ENCODE measurements around the gene DPT. TPM values are rescaled to one million over a fixed set of nuclear protein-coding genes. Genes with fewer than 3 reads are reported as not detected.

Gene DPT
- total and polyA plus RNA-seq, 2 of the 4 experiments (the other 2 are of a cell fraction) = not detected

DNA sequence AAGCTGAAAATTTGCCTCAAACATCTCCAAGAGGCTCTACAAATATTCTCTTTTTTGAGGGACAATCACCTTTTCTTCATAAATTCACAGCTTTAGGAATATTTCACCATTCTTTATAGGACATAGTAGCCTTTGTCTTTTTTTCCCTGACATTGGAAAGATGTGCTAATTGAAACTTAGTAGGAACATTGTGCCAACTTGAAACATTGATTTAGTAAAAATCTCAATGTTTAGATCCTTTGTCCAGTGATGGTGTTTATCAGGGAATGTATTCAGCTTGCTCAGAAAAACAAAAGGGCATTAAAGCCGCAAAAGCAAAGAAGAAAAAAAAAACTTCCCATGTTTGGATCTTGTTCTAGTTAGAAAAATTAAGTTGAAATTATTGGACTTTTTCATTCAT is 52.1 kb downstream of the DPT start:
- dilution Hi-C loops (cut with HindIII; ENCODE audit: low sequenced_read_pairs, unreplicated experiment) = no loop called here
- no peaks in the 10 kb centered on the region for H3K9me1 ChIP-seq (ENCODE audit: insufficient read depth, low read length)

More for the DNA sequence above, 52.1 kb downstream of the DPT start:
- Histone ChIP-seq H3K9ac (ENCODE audit: low read depth, low read length) (no peak overlapping the region), H3K36me3 (ENCODE audit: control insufficient read depth, insufficient read depth, low read length) (no peaks in the 10 kb centered on the region), H4K20me1 (ENCODE audit: insufficient read depth, low read length) (no peaks in the 10 kb centered on the region), H3K4me3 (ENCODE audit: insufficient read depth, low read depth, low read length) (no peak overlapping the region), H3K27me3 (ENCODE audit: control insufficient read depth, insufficient read depth, low read length) (no peaks in the 10 kb centered on the region), H2BK120ac (ENCODE audit: low read depth, low read length) (no peak overlapping the region), H3K9me3 (ENCODE audit: control insufficient read depth, insufficient read depth, low read length) (peaks cover 1% of the 10 kb centered on the region; the same call in 1 of the 2 replicates), H2BK5ac (ENCODE audit: low read depth, low read length, poor library complexity, severe bottlenecking) (no peak overlapping the region), H3K18ac (ENCODE audit: low read depth, low read length) (no peak overlapping the region), H2BK15ac (ENCODE audit: low read depth, low read length) (no peak overlapping the region), H2AK9ac (replicated peaks; ENCODE audit: low read depth, low read length, poor library complexity) (no peak overlapping the region), H2AFZ (replicated peaks; ENCODE audit: low read length, poor library complexity) (no peak overlapping the region), H2BK20ac (ENCODE audit: low read depth, low read length) (no peak overlapping the region), H3K56ac (ENCODE audit: extremely low read depth, insufficient read depth, low read length) (no peak overlapping the region), H2AK5ac (ENCODE audit: low read depth, low read length) (no peak overlapping the region), H3K4me2 (ENCODE audit: low read depth, low read length) (no peak overlapping the region), H4K91ac (ENCODE audit: insufficient read depth, low read depth, low read length) (no peak overlapping the region), H3K4me1 (ENCODE audit: control insufficient read depth, insufficient read depth, low read length) (no peaks in the 10 kb centered on the region), H3K4ac (ENCODE audit: low read depth, low read length) (no peak overlapping the region), H3K14ac (replicated peaks; ENCODE audit: low read depth, low read length) (no peak overlapping the region), H4K8ac (ENCODE audit: low read depth in 2 of 2, low read length in 2 of 2) (no peak overlapping the region), H3K23ac (ENCODE audit: low read depth, low read length) (no peak overlapping the region), H3K79me1 (ENCODE audit: low read depth in 1 of 2, low read length in 2 of 2) (no peaks in the 10 kb centered on the region), H3K27ac (ENCODE audit: insufficient read depth, low read length) (no peak overlapping the region), H4K5ac (ENCODE audit: low read depth, low read length) (no peak overlapping the region)
- DNase-seq = no peak
- intact Hi-C loops (cut with micrococcal nuclease) (no loop called here), in situ Hi-C loops (cut with MboI; ENCODE audit: low sequenced_read_pairs) (no loop called here)
- WGBS, 2 experiments (ENCODE audit: extremely low coverage in 2 of 2, insufficient read length in 1 of 2) = no CpG with 5 or more reads among the region's 1 CpG
- ChIA-PET CTCF (no interaction called here), POLR2A (ENCODE audit: unreplicated experiment) (no interaction called here)
- no peak for TF ChIP-seq RCOR1 (IDR thresholded peaks at IDR 0.05; ENCODE audit: insufficient replicate concordance, low read length)
- TF ChIP-seq NFE2L2 (IDR thresholded peaks at IDR 0.05; ENCODE audit: low read depth, low read length) = no peak
- TF ChIP-seq MAZ (IDR thresholded peaks at IDR 0.05; ENCODE audit: borderline replicate concordance, low read depth, low read length) = no peak
- no peak for TF ChIP-seq POLR2A (IDR thresholded peaks at IDR 0.05; ENCODE audit: low read depth, low read length)
- TF ChIP-seq MXI1 (IDR thresholded peaks at IDR 0.05; ENCODE audit: borderline replicate concordance, low read depth, low read length) = no peak
- no peak for TF ChIP-seq CHD1 (IDR thresholded peaks at IDR 0.05; ENCODE audit: low read depth, low read length)
- TF ChIP-seq USF2 (IDR thresholded peaks at IDR 0.05; ENCODE audit: low read depth, low read length) = no peak
- TF ChIP-seq CTCF (conservative IDR thresholded peaks at IDR 0.05; ENCODE audit: low read depth, low read length) = no peak
- no peak for TF ChIP-seq RFX5 (IDR thresholded peaks at IDR 0.05; ENCODE audit: low read depth, low read length)
- TF ChIP-seq SMC3 (IDR thresholded peaks at IDR 0.05; ENCODE audit: low read depth, low read length) = no peak
- no peak for TF ChIP-seq FOS (IDR thresholded peaks at IDR 0.05; ENCODE audit: low read depth, low read length)
- TF ChIP-seq CEBPB (IDR thresholded peaks at IDR 0.05; ENCODE audit: low read depth, low read length) = no peak
- no peak for TF ChIP-seq MAFK (IDR thresholded peaks at IDR 0.05; ENCODE audit: low read depth, low read length)
- TF ChIP-seq BHLHE40 (IDR thresholded peaks at IDR 0.05; ENCODE audit: low read depth, low read length) = no peak
- TF ChIP-seq, protein P1, sequence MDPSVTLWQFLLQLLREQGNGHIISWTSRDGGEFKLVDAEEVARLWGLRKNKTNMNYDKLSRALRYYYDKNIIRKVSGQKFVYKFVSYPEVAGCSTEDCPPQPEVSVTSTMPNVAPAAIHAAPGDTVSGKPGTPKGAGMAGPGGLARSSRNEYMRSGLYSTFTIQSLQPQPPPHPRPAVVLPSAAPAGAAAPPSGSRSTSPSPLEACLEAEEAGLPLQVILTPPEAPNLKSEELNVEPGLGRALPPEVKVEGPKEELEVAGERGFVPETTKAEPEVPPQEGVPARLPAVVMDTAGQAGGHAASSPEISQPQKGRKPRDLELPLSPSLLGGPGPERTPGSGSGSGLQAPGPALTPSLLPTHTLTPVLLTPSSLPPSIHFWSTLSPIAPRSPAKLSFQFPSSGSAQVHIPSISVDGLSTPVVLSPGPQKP (IDR thresholded peaks at IDR 0.05; ENCODE audit: borderline replicate concordance, low read depth, low read length) = no peak
- TF ChIP-seq RAD21 (IDR thresholded peaks at IDR 0.05; ENCODE audit: low read length) = no peak
- no peak for ATAC-seq (ENCODE audit: low read depth)
- no TSS peak for BruUV-seq (replicated peaks)
